ENCODE results near the gene PSMB10. TPM values are rescaled to one million over a fixed set of nuclear protein-coding genes. Genes with fewer than 3 reads are reported as not detected.
A peak's percentile ranks its signal among the peaks of the same experiment; 100 is the strongest.

PSMB10 gene
- total RNA-seq, 1 experiment from 2014 or later: 39.5 TPM

DNA sequence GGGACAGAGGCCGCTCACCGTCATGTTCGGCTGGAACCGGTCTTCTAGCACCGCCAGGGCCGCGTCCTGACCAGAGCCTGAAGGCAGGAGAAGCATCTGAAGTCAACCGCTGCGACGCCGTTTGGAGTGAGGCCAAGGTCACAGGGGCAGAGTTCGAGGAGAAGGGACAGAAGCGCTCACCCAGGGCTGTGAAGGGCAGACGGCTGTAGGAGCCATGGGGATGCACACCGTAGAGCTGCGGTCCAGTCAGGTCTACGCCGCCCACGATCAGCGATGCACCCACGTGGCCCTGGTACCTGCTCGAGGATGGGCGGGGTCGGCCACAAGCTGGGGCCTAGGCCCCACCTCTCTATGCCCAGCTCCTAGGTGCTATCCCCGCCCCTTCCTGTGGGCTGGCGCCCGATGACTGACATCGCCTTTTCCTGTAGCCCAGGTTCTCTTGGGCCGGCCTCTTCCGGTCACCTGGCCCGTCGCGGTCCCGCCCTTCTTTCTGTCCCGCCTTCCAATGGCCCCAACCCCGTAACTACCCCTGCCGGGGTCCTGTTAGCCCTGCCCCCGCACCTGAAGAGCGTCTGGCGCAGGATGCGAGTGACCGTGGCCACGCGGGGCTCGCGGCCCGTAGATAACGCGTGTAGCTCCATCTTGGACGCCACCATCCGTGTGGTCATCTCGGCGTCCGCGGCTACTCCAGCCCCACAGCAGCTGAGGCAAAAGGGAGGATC lies 1.1 kb downstream of the PSMB10 start:
- Histone ChIP-seq H3K79me2 (ENCODE audit: low read depth) (peaks cover 18% of the 10 kb centered on the region), H3K36me3 (ENCODE audit: low read depth) (no peaks in the 10 kb centered on the region), H4K20me1 (ENCODE audit: insufficient read depth) (no peaks in the 10 kb centered on the region), H3K9me2 (ENCODE audit: insufficient read depth) (no peaks in the 10 kb centered on the region), H3K27me3 (ENCODE audit: insufficient read depth, low read depth) (no peaks in the 10 kb centered on the region), H3K4me3 (peak overlapping the region; percentile 88), H3K4me2 (peak overlapping the region; percentile 91), H2AFZ (peak overlapping the region; percentile 90), H3K4me1 (replicated peaks; ENCODE audit: insufficient read depth) (peaks cover 6% of the 10 kb centered on the region; the same call in 1 of the 2 replicates), H3K9me3 (ENCODE audit: insufficient read depth, low read depth) (no peaks in the 10 kb centered on the region), H3K27ac (peak overlapping the region; percentile 65), H3F3A (ENCODE audit: insufficient read depth, low read depth) (peaks cover 12% of the 10 kb centered on the region; the same call in 1 of the 2 replicates)
- DNase-seq: peak; percentile 93 to 94
- TF ChIP-seq, protein P1, sequence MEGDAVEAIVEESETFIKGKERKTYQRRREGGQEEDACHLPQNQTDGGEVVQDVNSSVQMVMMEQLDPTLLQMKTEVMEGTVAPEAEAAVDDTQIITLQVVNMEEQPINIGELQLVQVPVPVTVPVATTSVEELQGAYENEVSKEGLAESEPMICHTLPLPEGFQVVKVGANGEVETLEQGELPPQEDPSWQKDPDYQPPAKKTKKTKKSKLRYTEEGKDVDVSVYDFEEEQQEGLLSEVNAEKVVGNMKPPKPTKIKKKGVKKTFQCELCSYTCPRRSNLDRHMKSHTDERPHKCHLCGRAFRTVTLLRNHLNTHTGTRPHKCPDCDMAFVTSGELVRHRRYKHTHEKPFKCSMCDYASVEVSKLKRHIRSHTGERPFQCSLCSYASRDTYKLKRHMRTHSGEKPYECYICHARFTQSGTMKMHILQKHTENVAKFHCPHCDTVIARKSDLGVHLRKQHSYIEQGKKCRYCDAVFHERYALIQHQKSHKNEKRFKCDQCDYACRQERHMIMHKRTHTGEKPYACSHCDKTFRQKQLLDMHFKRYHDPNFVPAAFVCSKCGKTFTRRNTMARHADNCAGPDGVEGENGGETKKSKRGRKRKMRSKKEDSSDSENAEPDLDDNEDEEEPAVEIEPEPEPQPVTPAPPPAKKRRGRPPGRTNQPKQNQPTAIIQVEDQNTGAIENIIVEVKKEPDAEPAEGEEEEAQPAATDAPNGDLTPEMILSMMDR (conservative IDR thresholded peaks at IDR 0.05): no peak
- TF ChIP-seq EZH2 (IDR thresholded peaks at IDR 0.05; ENCODE audit: low read depth): no peak
- BruUV-seq (replicated peaks): no TSS peak
- CTCF ChIA-PET: interaction anchor here (0.6 to 1.4 kb wide), 3 partner anchors 30 to 414 kb away, joined by 3 read pairs; no protein-coding TSS in a partner anchor
- intact Hi-C loops (cut with micrococcal nuclease; ENCODE audit: unreplicated experiment): loop anchor here (5.0 kb wide), 1 partner anchor 297 kb away; no protein-coding TSS in a partner anchor
- POLR2A ChIA-PET (ENCODE audit: unreplicated experiment): interaction anchor here (0.5 to 0.7 kb wide), 4 partner anchors 38 to 689 kb away, joined by 3 to 5 read pairs (median 3); no protein-coding TSS in a partner anchor

DNA sequence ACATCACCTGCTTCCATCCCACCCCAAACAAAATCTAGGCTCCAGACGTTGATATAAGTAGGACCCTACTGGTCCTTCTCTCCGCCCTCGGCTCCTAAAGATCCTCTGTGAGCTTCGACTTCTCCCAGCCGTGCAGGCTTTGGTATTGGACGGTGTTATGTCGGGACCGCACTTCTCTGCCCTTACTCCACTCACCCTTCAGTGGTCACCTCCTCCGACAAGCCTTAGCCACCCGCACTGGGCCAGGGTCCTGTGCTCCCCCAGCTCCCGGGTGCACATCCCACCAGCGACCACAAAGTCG lies 1.6 kb downstream of the PSMB10 start:
- BruUV-seq (replicated peaks): no TSS peak
- TF ChIP-seq, protein P1 (conservative IDR thresholded peaks at IDR 0.05): no peak
- no peak for TF ChIP-seq EZH2 (IDR thresholded peaks at IDR 0.05; ENCODE audit: low read depth)
- Histone ChIP-seq H4K20me1 (ENCODE audit: insufficient read depth) (no peaks in the 10 kb centered on the region), H3K27me3 (ENCODE audit: insufficient read depth, low read depth) (no peaks in the 10 kb centered on the region), H3K4me1 (replicated peaks; ENCODE audit: insufficient read depth) (peaks cover 6% of the 10 kb centered on the region; the same call in 1 of the 2 replicates), H3K9me2 (ENCODE audit: insufficient read depth) (no peaks in the 10 kb centered on the region), H3K79me2 (ENCODE audit: low read depth) (peaks cover 18% of the 10 kb centered on the region), H3K4me3 (peak overlapping the region; percentile 88; the same call in 1 of the 2 replicates), H3K27ac (no peak overlapping the region), H3K36me3 (ENCODE audit: low read depth) (no peaks in the 10 kb centered on the region), H3K9me3 (ENCODE audit: insufficient read depth, low read depth) (no peaks in the 10 kb centered on the region), H2AFZ (peak overlapping the region; percentile 42), H3F3A (ENCODE audit: insufficient read depth, low read depth) (peaks cover 12% of the 10 kb centered on the region; the same call in 1 of the 2 replicates), H3K4me2 (peak overlapping the region; percentile 91)
- no peak for DNase-seq
- CTCF ChIA-PET: interaction anchor here (0.6 to 1.4 kb wide), 2 partner anchors 31 to 106 kb away, joined by 3 read pairs; no protein-coding TSS in a partner anchor
- POLR2A ChIA-PET (ENCODE audit: unreplicated experiment): interaction anchor here (0.7 kb wide), 2 partner anchors 38 to 247 kb away, joined by 3 to 5 read pairs; no protein-coding TSS in a partner anchor
- intact Hi-C loops (cut with micrococcal nuclease; ENCODE audit: unreplicated experiment): loop anchor here (5.0 kb wide), 1 partner anchor 297 kb away; no protein-coding TSS in a partner anchor

DNA sequence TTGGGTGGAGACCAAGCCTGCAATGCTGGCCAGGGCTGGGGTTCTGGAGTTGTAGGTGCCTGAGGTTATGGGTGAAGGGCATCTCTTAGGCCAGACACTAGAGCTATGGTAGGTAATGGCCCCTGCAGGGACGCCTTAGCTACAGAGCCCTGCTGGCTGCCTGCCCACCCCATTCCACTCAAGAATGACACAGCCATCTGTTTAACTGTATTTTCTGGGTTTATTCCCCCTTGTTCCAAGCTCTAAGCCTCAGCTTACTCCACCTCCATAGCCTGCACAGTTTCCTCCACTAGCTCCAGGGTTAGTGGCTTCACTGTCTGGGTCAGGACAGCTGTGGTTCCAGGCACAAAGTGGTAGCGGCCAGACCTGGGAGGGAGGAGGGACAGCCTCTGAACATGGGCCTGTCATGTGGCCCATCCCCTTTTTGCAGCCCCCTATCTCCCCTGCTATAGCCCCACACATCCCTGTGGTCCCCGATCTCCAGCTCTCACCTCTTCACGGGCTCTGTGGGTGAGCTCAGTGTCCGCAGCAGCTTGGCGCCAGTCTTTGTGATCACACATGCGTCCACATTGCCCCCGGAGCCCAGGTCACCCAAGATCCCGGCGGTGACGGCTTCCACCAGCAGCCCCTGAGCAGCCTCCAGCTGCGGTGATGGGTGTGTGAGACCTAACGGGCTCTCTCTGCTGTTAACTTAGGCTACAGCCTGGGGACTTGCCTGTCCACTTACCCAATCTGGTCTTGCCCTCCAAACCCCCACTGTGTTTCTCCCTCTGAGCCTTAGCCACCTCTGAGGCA lies 2.1 kb downstream of the PSMB10 start:
- Histone ChIP-seq H2AFZ (no peak overlapping the region), H3K4me1 (replicated peaks; ENCODE audit: insufficient read depth) (peaks cover 6% of the 10 kb centered on the region; the same call in 1 of the 2 replicates), H3K27ac (no peak overlapping the region), H3K79me2 (ENCODE audit: low read depth) (peaks cover 18% of the 10 kb centered on the region), H3K27me3 (ENCODE audit: insufficient read depth, low read depth) (no peaks in the 10 kb centered on the region), H4K20me1 (ENCODE audit: insufficient read depth) (no peaks in the 10 kb centered on the region), H3F3A (ENCODE audit: insufficient read depth, low read depth) (peaks cover 12% of the 10 kb centered on the region; the same call in 1 of the 2 replicates), H3K4me3 (peak overlapping the region; percentile 88; the same call in 1 of the 2 replicates), H3K4me2 (peak overlapping the region; percentile 91), H3K9me2 (ENCODE audit: insufficient read depth) (no peaks in the 10 kb centered on the region), H3K9me3 (ENCODE audit: insufficient read depth, low read depth) (no peaks in the 10 kb centered on the region), H3K36me3 (ENCODE audit: low read depth) (no peaks in the 10 kb centered on the region)
- ChIA-PET CTCF (interaction anchor here (0.5 to 0.6 kb wide), 3 partner anchors 45 to 421 kb away, joined by 3 to 7 read pairs (median 5); no protein-coding TSS in a partner anchor), POLR2A (ENCODE audit: unreplicated experiment) (no interaction called here)
- intact Hi-C loops (cut with micrococcal nuclease; ENCODE audit: unreplicated experiment): loop anchor here (5.0 kb wide), 1 partner anchor 298 kb away; no protein-coding TSS in a partner anchor
- BruUV-seq (replicated peaks): no TSS peak
- TF ChIP-seq, protein P1 (conservative IDR thresholded peaks at IDR 0.05): no peak
- no peak for TF ChIP-seq EZH2 (IDR thresholded peaks at IDR 0.05; ENCODE audit: low read depth)
- no peak for DNase-seq

Data from PC-9 (cell line).